Mesenchymal stem cell (in vitro differentiated cells and primary cell): ENCODE results near the gene HOGA1.

Experiments
- DNase-seq: peaks from one replicate; pipeline ENCODE4 v3.0.0-alpha.2; 2013
- H2AFZ ChIP-seq: one replicate; pipeline ENCODE4 v1.6.1; 2013; ENCODE audit warnings: low read depth, mild to moderate bottlenecking, control low read depth, inconsistent platforms, low read length, moderate library complexity
- H2AK5ac ChIP-seq: 2 replicates; pipeline ENCODE4 v1.6.1; 2013; ENCODE audit warnings: low read length, moderate library complexity, mild to moderate bottlenecking, inconsistent platforms; ENCODE audit not compliant: severe bottlenecking
- H2BK120ac ChIP-seq: one replicate; pipeline ENCODE4 v1.6.1; 2013; ENCODE audit warnings: low read depth, mild to moderate bottlenecking, inconsistent platforms, low read length, moderate library complexity
- H2BK12ac ChIP-seq, 2 experiments: one replicate each; pipeline ENCODE4 v1.6.1; 2013; ENCODE audit warnings: inconsistent platforms in 2 of 2, low read length in 2 of 2, mild to moderate bottlenecking in 2 of 2, moderate library complexity in 2 of 2, control low read depth in 1 of 2
- H2BK15ac ChIP-seq: one replicate; pipeline ENCODE4 v1.6.1; 2013; ENCODE audit warnings: mild to moderate bottlenecking, low read depth, inconsistent platforms; ENCODE audit not compliant: poor library complexity, severe bottlenecking
- H2BK5ac ChIP-seq: 2 replicates; pipeline ENCODE4 v1.6.1; 2013; ENCODE audit warnings: low read depth, mild to moderate bottlenecking, low read length, control low read depth, inconsistent platforms; ENCODE audit not compliant: poor library complexity, severe bottlenecking
- H3K14ac ChIP-seq, 2 experiments: one replicate each; pipeline ENCODE4 v1.6.1; 2013; ENCODE audit warnings: inconsistent platforms in 2 of 2, low read length in 2 of 2, control low read depth in 1 of 2, mild to moderate bottlenecking in 1 of 2, moderate library complexity in 1 of 2
- H3K18ac ChIP-seq, 2 experiments: one replicate each; pipeline ENCODE4 v1.6.1; 2013; ENCODE audit warnings: inconsistent platforms in 2 of 2, low read length in 2 of 2, control low read depth in 1 of 2, low read depth in 1 of 2, mild to moderate bottlenecking in 1 of 2
- H3K23ac ChIP-seq, 2 experiments: one replicate each; pipeline ENCODE4 v1.6.1; 2013; ENCODE audit warnings: inconsistent platforms in 2 of 2, low read length in 2 of 2, mild to moderate bottlenecking in 2 of 2, moderate library complexity in 2 of 2, control low read depth in 1 of 2
- H3K27ac ChIP-seq: 2 replicates; pipeline ENCODE4 v1.5.1; 2013; ENCODE audit warnings: mild to moderate bottlenecking, moderate library complexity, low read length, control low read depth, inconsistent platforms; ENCODE audit not compliant: poor library complexity, severe bottlenecking
- H3K27me3 ChIP-seq, 2 experiments: 2 replicates each; pipeline versions ENCODE4 v1.6.1 to v1.7.0; 2013; ENCODE audit warnings: low read length in 2 of 2, mild to moderate bottlenecking in 2 of 2, moderate library complexity in 2 of 2, control low read depth in 1 of 2, inconsistent platforms in 1 of 2; ENCODE audit not compliant: control insufficient read depth in 1 of 2, insufficient read depth in 1 of 2
- H3K36me3 ChIP-seq, 2 experiments: 2 replicates each; pipeline versions ENCODE4 v1.6.1 to v1.7.0; 2013; ENCODE audit warnings: low read length in 2 of 2, control low read depth in 1 of 2, inconsistent platforms in 1 of 2, low read depth in 1 of 2, mild to moderate bottlenecking in 1 of 2; ENCODE audit not compliant: insufficient read depth in 2 of 2, control insufficient read depth in 1 of 2
- H3K4ac ChIP-seq, 2 experiments: one replicate each; pipeline ENCODE4 v1.6.1; 2013; ENCODE audit warnings: inconsistent platforms in 2 of 2, low read length in 2 of 2, mild to moderate bottlenecking in 2 of 2, moderate library complexity in 2 of 2, control low read depth in 1 of 2, low read depth in 1 of 2
- H3K4me1 ChIP-seq: 2 replicates; pipeline ENCODE4 v1.6.1; 2013; ENCODE audit warnings: low read depth, low read length, control low read depth; ENCODE audit not compliant: control insufficient read depth, insufficient read depth
- H3K4me2 ChIP-seq: 2 replicates; pipeline ENCODE4 v1.6.1; 2013; ENCODE audit warnings: low read length, mild to moderate bottlenecking, inconsistent platforms; ENCODE audit not compliant: poor library complexity, severe bottlenecking
- H3K4me3 ChIP-seq, 2 experiments: 2 replicates each; pipeline versions ENCODE4 v1.5.1 to v1.7.0; 2013; ENCODE audit warnings: low read length in 2 of 2, mild to moderate bottlenecking in 2 of 2, control low read depth in 1 of 2, low read depth in 1 of 2; ENCODE audit not compliant: insufficient read depth in 1 of 2
- H3K79me1 ChIP-seq: replicated peaks from 2 replicates; pipeline ENCODE4 v1.6.1; 2013; ENCODE audit warnings: mild to moderate bottlenecking, control low read depth, low read length, inconsistent platforms; ENCODE audit not compliant: poor library complexity, severe bottlenecking
- H3K9ac ChIP-seq: 2 replicates; pipeline ENCODE4 v1.7.0; 2013; ENCODE audit warnings: mild to moderate bottlenecking, low read length, moderate library complexity
- H3K9me3 ChIP-seq: 2 replicates; pipeline ENCODE4 v1.7.0; 2013; ENCODE audit warnings: mild to moderate bottlenecking, low read length; ENCODE audit not compliant: control insufficient read depth
- H4K8ac ChIP-seq: one replicate; pipeline ENCODE4 v1.6.1; 2013; ENCODE audit warnings: inconsistent platforms, mild to moderate bottlenecking, low read length, moderate library complexity
- H4K91ac ChIP-seq: one replicate; pipeline ENCODE4 v1.6.1; 2013; ENCODE audit warnings: mild to moderate bottlenecking, low read length, inconsistent platforms
- whole genome bisulfite sequencing: methylation state at CpG from one replicate; pipeline ENCODE4 v1.1.7; 2013; ENCODE audit warnings: mixed read lengths; 5-methylcytosine and 5-hydroxymethylcytosine counted together

HOGA1 gene

GRCh38 chr10:97547271-97547600 is 37.0 kb upstream of the HOGA1 start:
- no peak overlapping the region for H2BK5ac ChIP-seq
- WGBS = 44% methylated on average over 4 of the region's 4 CpGs
- no peak overlapping the region for H3K27ac ChIP-seq
- no peak overlapping the region for H2BK15ac ChIP-seq
- H3K18ac ChIP-seq = peak overlapping the region; percentile 57 to 92
- no peak overlapping the region for H3K4me2 ChIP-seq
- no peak overlapping the region for H3K23ac ChIP-seq
- H3K36me3 ChIP-seq = peaks cover 0 to 31% of the 10 kb centered on the region in 2 experiments
- no peak overlapping the region for H2AFZ ChIP-seq
- no peak overlapping the region for H2AK5ac ChIP-seq
- H4K8ac ChIP-seq = peak overlapping the region; percentile 60
- peaks cover 24% of the 10 kb centered on the region for H3K79me1 ChIP-seq
- H4K91ac ChIP-seq = peak overlapping the region; percentile 83
- H3K9ac ChIP-seq = no peak overlapping the region
- H3K14ac ChIP-seq = peak overlapping the region in 1 of 2 experiments; percentile 6
- no peak overlapping the region for H2BK120ac ChIP-seq
- H3K4me3 ChIP-seq = no peak overlapping the region
- H3K9me3 ChIP-seq = no peaks in the 10 kb centered on the region
- peak overlapping the region in 1 of 2 experiments; percentile 83 for H2BK12ac ChIP-seq
- H3K27me3 ChIP-seq = no peaks in the 10 kb centered on the region
- peaks cover 43% of the 10 kb centered on the region for H3K4me1 ChIP-seq
- H3K4ac ChIP-seq = peak overlapping the region; percentile 57 to 72
- DNase-seq = peak; percentile 34

GRCh38 chr10:97547962-97548361 is 36.2 kb upstream of the HOGA1 start:
- Histone ChIP-seq H3K4ac (peak overlapping the region in 1 of 2 experiments; percentile 37), H3K79me1 (peaks cover 25% of the 10 kb centered on the region), H2BK5ac (no peak overlapping the region), H3K27ac (no peak overlapping the region), H4K91ac (no peak overlapping the region), H2AK5ac (no peak overlapping the region), H3K9ac (no peak overlapping the region), H3K9me3 (no peaks in the 10 kb centered on the region), H3K27me3 (no peaks in the 10 kb centered on the region), H3K4me3 (no peak overlapping the region), H3K4me1 (peaks cover 36% of the 10 kb centered on the region), H2AFZ (no peak overlapping the region), H4K8ac (no peak overlapping the region), H3K4me2 (no peak overlapping the region), H3K23ac (no peak overlapping the region), H2BK15ac (no peak overlapping the region), H2BK12ac (peak overlapping the region; percentile 18 to 69), H3K36me3 (peaks cover 0 to 34% of the 10 kb centered on the region in 2 experiments), H3K18ac (no peak overlapping the region), H2BK120ac (no peak overlapping the region), H3K14ac (no peak overlapping the region)
- peak; percentile 38 for DNase-seq
- WGBS = 71% methylated on average over 4 of the region's 4 CpGs

GRCh38 chr10:97548828-97549455 is 35.2 kb upstream of the HOGA1 start:
- no peak overlapping the region for H2AK5ac ChIP-seq
- no peaks in the 10 kb centered on the region for H3K27me3 ChIP-seq
- H3K4me1 ChIP-seq = peaks cover 34% of the 10 kb centered on the region
- peak overlapping the region; percentile 22 for H4K8ac ChIP-seq
- no peak for DNase-seq
- H2BK12ac ChIP-seq = peak overlapping the region in 1 of 2 experiments; percentile 91
- peak overlapping the region; percentile 23 for H3K9ac ChIP-seq
- H3K4ac ChIP-seq = peak overlapping the region in 1 of 2 experiments; percentile 67
- H3K36me3 ChIP-seq = peaks cover 0 to 38% of the 10 kb centered on the region in 2 experiments
- H2BK120ac ChIP-seq = no peak overlapping the region
- no peak overlapping the region for H4K91ac ChIP-seq
- H3K9me3 ChIP-seq = no peaks in the 10 kb centered on the region
- H3K79me1 ChIP-seq = peaks cover 25% of the 10 kb centered on the region
- WGBS = 88% methylated on average over 13 of the region's 13 CpGs
- no peak overlapping the region for H3K4me2 ChIP-seq
- no peak overlapping the region for H2BK5ac ChIP-seq
- H3K14ac ChIP-seq = peak overlapping the region in 1 of 2 experiments; percentile 55
- no peak overlapping the region for H3K27ac ChIP-seq
- H2AFZ ChIP-seq = no peak overlapping the region
- no peak overlapping the region for H3K23ac ChIP-seq
- no peak overlapping the region for H3K4me3 ChIP-seq
- no peak overlapping the region for H2BK15ac ChIP-seq
- peak overlapping the region; percentile 84 to 91 for H3K18ac ChIP-seq

GRCh38 chr10:97549587-97550322 is 34.4 kb upstream of the HOGA1 start:
- Histone ChIP-seq H2BK15ac (peak overlapping the region; percentile 64), H3K23ac (peak overlapping the region in 1 of 2 experiments; percentile 5), H2BK12ac (peak overlapping the region; percentile 90 to 97), H3K4me1 (peaks cover 34% of the 10 kb centered on the region), H2BK5ac (no peak overlapping the region), H3K4me2 (no peak overlapping the region), H4K91ac (peak overlapping the region; percentile 95), H2AK5ac (peak overlapping the region; percentile 91), H3K4ac (peak overlapping the region; percentile 7 to 96), H4K8ac (peak overlapping the region; percentile 99), H3K18ac (peak overlapping the region; percentile 63 to 84), H2BK120ac (peak overlapping the region; percentile 74), H3K27me3 (no peaks in the 10 kb centered on the region), H3K36me3 (peaks cover 0 to 38% of the 10 kb centered on the region in 2 experiments), H3K79me1 (peaks cover 25% of the 10 kb centered on the region), H3K9ac (peak overlapping the region; percentile 61), H2AFZ (peak overlapping the region; percentile 36), H3K27ac (peak overlapping the region; percentile 22), H3K9me3 (no peaks in the 10 kb centered on the region), H3K14ac (peak overlapping the region in 1 of 2 experiments; percentile 86), H3K4me3 (no peak overlapping the region)
- WGBS = 51% methylated on average over 12 of the region's 13 CpGs
- DNase-seq = peak; percentile 45
